Erythroblast (primary cell): ENCODE results near the gene BMAL2.

Experiments used
- DNase-seq, 2 experiments: peaks; one replicate each; lab custom pipeline; 2025; lab: John Stamatoyannopoulos, UW
- GATA1 ChIP-seq: IDR thresholded peaks from 2 replicates; pipeline ENCODE4 v1.6.1; 2011; ENCODE audit warnings: low read depth, mild to moderate bottlenecking, control low read depth, low read length, moderate library complexity
- POLR2A ChIP-seq: IDR thresholded peaks from 2 replicates; pipeline ENCODE4 v1.6.1; 2011; ENCODE audit warnings: mild to moderate bottlenecking, low read length

The BMAL2 gene

GRCh38 chr12:27333403-27334009 lies 870 bp downstream of the BMAL2 start:
- TF ChIP-seq POLR2A (no peak), GATA1 (no peak)
- peak; percentile 42 to 44 for DNase-seq

- no peak for TF ChIP-seq GATA1
- TF ChIP-seq POLR2A: peak; percentile 24
- DNase-seq: peak; percentile 42 to 78
Measured at GRCh38 chr12:27334042-27334720, 1.5 kb downstream of the BMAL2 start.

DNA sequence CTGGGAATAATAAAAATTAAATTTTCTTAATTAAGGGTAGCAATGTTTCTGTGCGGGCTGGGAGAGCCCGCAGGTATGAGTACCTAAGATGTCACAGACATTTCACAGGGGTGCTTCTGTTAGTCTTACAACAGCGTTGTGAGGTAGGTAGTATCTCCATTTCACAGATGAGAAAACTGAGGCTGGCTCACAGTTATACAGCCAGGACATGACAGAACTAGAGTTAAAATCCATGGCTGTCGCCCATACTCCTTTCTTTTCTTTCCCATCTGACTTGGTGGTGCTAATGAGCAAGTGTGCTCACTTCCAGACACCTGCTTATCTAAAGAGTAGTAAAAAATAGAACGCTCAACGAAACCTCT lies 2.1 kb downstream of the BMAL2 start:
- DNase-seq: no peak
- TF ChIP-seq POLR2A (no peak), GATA1 (no peak)

- no peak for DNase-seq
- no peak for TF ChIP-seq GATA1
Measured at GRCh38 chr12:27335364-27336281, 3.0 kb downstream of the BMAL2 start.

DNA sequence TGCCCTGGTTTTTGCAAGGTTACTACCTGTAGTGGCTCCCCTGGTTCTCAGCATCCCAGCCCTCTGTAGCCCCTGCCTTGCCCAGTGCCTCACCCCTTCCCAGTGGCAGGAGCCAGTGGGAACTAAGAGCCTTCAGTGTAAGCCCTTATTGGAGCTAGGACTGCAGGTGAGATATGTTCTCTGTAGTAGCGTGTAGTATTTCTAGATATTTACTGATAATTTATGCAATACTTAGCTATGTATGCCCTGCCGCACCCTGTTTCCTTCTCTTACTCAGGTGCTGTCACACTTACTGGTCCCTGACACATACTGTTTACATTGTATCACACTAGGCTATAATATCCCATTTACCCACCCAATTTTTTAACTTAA lies 3.6 kb downstream of the BMAL2 start:
- no peak for DNase-seq
- TF ChIP-seq GATA1: no peak
- TF ChIP-seq POLR2A: no peak

DNA sequence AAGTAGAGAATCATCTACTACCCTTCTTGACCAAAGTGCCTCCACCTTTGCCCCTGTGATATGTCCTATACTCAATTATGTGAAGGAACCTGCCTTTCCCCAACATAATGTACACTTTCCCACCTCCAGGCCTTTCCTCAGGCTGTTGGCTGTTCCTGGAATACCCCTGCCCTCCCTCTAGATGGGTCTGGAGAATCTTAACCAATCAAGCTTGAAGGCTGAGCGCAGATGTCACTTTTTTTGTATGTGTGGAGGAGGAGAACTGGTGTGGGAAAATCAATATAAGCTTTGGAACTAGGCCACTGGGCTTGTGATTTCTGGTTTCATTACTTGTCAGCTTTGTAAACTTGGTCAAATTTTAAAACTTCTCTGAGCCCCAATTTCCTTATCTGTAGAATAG lies 4.7 kb downstream of the BMAL2 start:
- no peak for TF ChIP-seq GATA1
- no peak for TF ChIP-seq POLR2A
- no peak for DNase-seq

- TF ChIP-seq GATA1: no peak
- TF ChIP-seq POLR2A: no peak
- no peak for DNase-seq
Measured at GRCh38 chr12:27338473-27338872, 5.8 kb downstream of the BMAL2 start.

DNA sequence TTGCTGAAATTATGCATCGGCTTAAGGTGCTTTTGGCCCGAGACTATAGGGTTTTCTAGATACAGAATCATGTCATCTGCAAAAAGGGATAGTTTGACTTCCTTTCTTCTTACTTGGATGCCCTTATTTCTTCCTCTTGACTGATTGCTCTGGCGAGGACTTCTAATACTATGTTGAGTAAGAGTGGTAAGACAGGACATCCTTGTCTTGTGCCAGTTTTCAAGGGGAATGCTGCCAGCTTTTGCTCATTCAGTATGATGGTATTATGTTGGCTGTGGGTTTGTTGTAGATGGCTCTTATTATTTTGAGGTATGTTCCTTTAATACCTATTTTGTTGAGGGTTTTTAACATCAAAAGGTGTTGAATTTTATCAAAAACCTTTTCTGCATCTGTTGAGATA lies 8.3 kb downstream of the BMAL2 start:
- no peak for DNase-seq
- TF ChIP-seq POLR2A (no peak), GATA1 (no peak)

GRCh38 chr12:27342536-27342935 lies 9.9 kb downstream of the BMAL2 start:
- no peak for TF ChIP-seq POLR2A
- no peak for TF ChIP-seq GATA1
- DNase-seq: no peak

DNA sequence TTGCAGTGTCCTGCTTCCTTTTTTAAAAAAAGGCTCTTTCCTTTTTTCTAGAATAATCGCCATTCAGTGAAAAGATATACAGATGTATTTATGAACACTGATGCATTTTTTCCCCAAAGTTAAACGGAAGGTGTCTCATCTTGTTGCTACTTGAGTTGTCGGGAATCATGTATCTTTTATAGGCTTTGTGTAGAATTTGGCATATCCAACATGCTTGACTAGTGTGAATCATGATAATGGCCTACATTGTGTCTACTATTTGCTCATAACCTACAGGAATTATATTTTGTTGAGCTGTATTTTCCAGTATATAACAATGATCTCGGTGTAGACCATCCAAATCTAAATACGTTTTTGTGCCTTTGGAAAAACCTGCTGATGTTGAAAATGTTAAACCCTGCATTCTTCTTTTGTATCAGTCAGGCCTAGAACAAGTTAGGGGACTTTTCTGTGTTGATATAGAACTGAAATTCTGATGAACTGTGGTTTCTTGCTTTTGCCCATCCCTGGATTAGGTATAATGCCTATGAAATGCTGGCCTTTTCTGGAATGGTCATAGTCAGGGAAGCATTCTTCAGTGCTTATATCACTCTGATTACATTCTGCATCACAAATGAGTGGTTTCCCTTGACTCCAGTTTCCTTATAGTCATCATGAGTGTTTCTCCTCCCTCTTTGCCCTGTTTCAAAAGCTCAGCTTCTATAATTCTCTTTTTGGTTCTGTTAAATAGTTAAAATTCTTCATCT lies 10.8 kb downstream of the BMAL2 start:
- TF ChIP-seq GATA1: no peak
- no peak for TF ChIP-seq POLR2A
- no peak for DNase-seq

GRCh38 chr12:27344246-27344645 lies 11.6 kb downstream of the BMAL2 start:
- TF ChIP-seq POLR2A (no peak), GATA1 (no peak)
- no peak for DNase-seq

DNA sequence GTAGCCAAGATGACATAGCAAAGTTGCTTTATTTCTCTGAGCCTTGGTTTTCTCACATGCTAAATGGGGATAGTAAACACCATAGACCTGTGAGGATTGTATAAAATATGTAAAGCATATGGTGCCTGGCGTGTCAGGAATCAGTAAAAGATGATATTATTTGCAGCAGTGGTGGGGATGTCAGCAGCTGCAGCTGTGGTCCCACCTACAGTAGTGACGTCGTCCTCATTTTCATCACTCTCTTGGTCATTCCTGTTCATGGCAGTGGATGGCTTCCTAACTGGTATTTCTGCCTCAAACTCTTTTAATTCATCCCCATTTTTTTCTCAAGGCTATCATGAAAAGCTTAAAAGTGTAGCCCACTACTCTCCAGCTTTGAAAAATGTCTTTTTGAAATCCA lies 12.1 kb downstream of the BMAL2 start:
- no peak for DNase-seq
- no peak for TF ChIP-seq GATA1
- TF ChIP-seq POLR2A: no peak

GRCh38 chr12:27345376-27345775 lies 12.7 kb downstream of the BMAL2 start:
- DNase-seq: no peak
- TF ChIP-seq POLR2A (no peak), GATA1 (no peak)

DNA sequence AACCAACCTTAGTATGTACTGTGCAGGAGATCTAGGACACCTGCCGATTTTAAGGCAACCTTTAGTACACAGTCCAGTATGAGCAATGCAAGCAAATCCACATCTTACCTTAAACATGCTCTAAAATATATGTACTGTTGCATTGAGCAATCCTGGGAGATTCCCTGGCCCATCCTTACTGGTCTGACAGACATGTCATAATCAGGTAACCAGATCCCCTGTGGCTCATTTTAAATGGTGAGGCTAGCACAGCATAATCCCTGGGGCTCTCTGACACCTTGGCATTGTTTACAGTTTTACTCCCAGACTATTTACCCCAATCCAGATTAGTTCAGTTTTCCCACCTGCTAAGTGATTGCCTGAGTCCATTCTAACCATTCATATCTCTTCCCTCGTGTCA lies 15.1 kb downstream of the BMAL2 start:
- no peak for DNase-seq
- TF ChIP-seq POLR2A (no peak), GATA1 (no peak)
